T follicular helper cell (primary cell): Measurements from ENCODE around the gene KCNJ1.

Source experiments
- DNase-seq: peaks from one replicate; pipeline ENCODE4 v3.0.0-alpha.2; 2020; ENCODE audit warnings: low read depth

Gene KCNJ1

GRCh38 chr11:128882451-128882850 lies 15.4 kb upstream of the KCNJ1 start:
- DNase-seq: no peak

- no peak for DNase-seq
Measured at GRCh38 chr11:128881221-128881620, 14.1 kb upstream of the KCNJ1 start.

- no peak for DNase-seq
Measured at GRCh38 chr11:128879817-128880216, 12.7 kb upstream of the KCNJ1 start.

GRCh38 chr11:128878455-128878854 lies 11.4 kb upstream of the KCNJ1 start:
- DNase-seq: no peak

- DNase-seq: no peak
Measured at GRCh38 chr11:128877726-128878125, 10.6 kb upstream of the KCNJ1 start.

GRCh38 chr11:128876133-128876650 lies 9.1 kb upstream of the KCNJ1 start:
- DNase-seq: no peak

- DNase-seq: no peak
Measured at GRCh38 chr11:128874427-128874826, 7.3 kb upstream of the KCNJ1 start.

- DNase-seq: no peak
Measured at GRCh38 chr11:128872594-128872993, 5.5 kb upstream of the KCNJ1 start.

- no peak for DNase-seq
Measured at GRCh38 chr11:128872094-128872493, 5.0 kb upstream of the KCNJ1 start.

- no peak for DNase-seq
Measured at GRCh38 chr11:128871168-128871610, 4.1 kb upstream of the KCNJ1 start.

- DNase-seq: no peak
Measured at GRCh38 chr11:128868841-128869671, 2.0 kb upstream of the KCNJ1 start.

- no peak for DNase-seq
Measured at GRCh38 chr11:128865490-128865889, 1.6 kb downstream of the KCNJ1 start.

- DNase-seq: no peak
Measured at GRCh38 chr11:128862908-128863660, 4.0 kb downstream of the KCNJ1 start.

- no peak for DNase-seq
Measured at GRCh38 chr11:128862406-128862805, 4.7 kb downstream of the KCNJ1 start.

GRCh38 chr11:128860571-128861361 lies 6.3 kb downstream of the KCNJ1 start:
- DNase-seq: no peak

- peak; percentile 58 for DNase-seq
Measured at GRCh38 chr11:128859563-128860441, 7.3 kb downstream of the KCNJ1 start.

- no peak for DNase-seq
Measured at GRCh38 chr11:128857341-128857740, 9.8 kb downstream of the KCNJ1 start.

GRCh38 chr11:128856241-128856640 lies 10.9 kb downstream of the KCNJ1 start:
- no peak for DNase-seq

- DNase-seq: no peak
Measured at GRCh38 chr11:128854841-128855240, 12.3 kb downstream of the KCNJ1 start.

- no peak for DNase-seq
Measured at GRCh38 chr11:128853559-128853958, 13.5 kb downstream of the KCNJ1 start.
